ENCODE measurements around the gene BANF1. TPM values are rescaled to one million over a fixed set of nuclear protein-coding genes. Genes with fewer than 3 reads are reported as not detected.

BANF1 gene
- total and polyA plus RNA-seq, 9 of the 15 experiments (the other 6 are each of a cell fraction or from before 2014, with no cell fraction given): 108 to 651 (median 263) TPM

DNA sequence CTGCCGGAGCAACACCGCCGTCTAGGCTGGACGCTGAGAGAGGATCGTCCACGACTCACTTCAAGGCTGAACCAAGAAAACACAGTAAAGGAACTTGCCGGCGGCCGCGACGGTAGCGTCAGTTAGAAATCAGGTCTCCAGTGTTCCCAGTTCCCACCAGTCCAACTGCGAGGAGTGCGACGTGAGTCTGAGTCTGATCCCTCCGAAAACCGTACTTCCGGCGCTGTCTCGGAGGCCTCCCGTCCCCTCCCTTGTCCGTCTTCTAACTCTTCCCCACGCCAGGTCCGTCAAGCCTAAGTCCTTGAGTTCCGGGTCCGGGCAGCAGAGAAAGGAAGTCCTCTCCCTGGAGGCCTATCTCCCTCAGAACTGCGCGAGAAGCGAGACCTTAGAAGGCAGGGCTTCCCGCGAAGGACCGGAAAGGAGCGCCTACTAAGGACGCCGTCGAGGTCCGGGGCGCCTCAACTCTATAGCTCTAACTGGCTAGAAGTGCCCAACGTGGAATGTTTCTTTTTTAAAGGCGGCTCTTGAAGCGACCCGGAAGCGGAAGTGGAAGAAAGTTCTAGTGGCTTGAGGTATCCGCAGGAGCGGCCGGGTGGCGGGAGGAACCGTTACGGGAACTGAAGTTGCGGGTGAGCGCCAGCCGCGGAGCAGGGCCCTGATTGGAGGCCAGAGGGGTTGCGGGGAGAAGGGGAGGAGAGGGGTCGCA, at the start of gene BANF1, which contains the start of gene EIF1AD (continued):
- TF ChIP-seq TBP (optimal IDR thresholded peaks at IDR 0.05; ENCODE audit: low read depth, low read length): peak; percentile 95
- TF ChIP-seq, protein P1, sequence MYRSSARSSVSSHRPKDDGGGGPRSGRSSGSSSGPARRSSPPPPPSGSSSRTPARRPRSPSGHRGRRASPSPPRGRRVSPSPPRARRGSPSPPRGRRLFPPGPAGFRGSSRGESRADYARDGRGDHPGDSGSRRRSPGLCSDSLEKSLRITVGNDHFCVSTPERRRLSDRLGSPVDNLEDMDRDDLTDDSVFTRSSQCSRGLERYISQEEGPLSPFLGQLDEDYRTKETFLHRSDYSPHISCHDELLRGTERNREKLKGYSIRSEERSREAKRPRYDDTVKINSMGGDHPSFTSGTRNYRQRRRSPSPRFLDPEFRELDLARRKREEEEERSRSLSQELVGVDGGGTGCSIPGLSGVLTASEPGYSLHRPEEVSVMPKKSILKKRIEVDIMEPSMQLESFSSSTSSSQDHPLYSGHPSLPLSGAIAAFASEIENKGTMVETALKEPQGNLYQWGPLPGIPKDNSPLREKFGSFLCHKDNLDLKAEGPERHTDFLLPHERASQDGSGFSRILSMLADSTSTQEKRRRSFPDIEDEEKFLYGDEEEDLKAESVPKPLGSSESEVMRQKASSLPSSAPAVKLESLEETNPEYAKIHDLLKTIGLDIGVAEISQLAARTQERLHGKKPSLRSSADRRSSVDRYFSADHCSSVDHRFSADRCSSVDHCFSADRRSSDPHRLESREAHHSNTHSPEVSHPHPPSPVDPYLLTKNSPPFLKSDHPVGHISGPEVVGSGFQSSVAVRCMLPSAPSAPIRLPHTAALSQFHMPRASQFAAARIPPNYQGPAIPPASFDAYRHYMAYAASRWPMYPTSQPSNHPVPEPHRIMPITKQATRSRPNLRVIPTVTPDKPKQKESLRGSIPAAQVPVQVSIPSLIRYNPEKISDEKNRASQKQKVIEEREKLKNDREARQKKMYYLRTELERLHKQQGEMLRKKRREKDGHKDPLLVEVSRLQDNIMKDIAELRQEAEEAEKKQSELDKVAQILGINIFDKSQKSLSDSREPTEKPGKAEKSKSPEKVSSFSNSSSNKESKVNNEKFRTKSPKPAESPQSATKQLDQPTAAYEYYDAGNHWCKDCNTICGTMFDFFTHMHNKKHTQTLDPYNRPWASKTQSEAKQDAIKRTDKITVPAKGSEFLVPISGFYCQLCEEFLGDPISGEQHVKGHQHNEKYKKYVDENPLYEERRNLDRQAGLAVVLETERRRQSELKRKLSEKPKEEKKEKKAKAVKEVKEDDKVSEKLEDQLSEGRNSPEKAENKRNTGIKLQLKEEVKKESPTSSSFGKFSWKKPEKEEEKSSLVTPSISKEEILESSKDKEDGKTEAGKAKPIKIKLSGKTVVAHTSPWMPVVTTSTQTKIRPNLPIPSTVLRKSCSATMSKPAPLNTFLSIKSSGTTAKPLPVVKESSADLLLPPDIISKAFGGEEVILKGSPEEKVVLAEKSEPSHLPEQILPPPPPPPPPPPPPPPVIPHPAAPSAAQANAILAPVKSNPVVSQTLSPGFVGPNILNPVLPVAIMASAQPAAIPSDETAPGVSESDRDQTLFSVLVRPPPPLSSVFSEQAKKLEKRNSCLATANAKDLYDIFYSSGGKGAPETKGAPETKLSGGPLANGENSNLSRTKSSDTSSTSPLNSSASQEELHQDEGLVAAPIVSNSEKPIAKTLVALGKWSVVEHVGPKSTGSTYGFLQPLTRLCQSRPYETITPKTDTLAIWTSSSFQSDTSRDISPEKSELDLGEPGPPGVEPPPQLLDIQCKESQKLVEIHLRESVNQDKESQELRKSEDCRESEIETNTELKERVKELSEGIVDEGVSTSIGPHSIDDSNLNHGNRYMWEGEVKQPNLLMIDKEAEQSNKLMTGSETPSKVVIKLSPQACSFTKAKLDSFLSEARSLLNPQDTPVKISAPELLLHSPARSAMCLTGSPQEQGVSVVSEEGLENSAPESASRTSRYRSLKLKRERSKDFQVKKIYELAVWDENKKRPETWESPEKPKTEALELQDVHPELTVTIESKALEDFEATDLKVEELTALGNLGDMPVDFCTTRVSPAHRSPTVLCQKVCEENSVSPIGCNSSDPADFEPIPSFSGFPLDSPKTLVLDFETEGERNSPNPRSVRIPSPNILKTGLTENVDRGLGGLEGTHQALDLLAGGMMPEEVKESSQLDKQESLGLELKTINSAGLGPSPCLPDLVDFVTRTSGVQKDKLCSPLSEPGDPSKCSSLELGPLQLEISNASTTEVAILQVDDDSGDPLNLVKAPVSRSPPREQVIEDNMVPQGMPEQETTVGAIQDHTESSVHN (IDR thresholded peaks at IDR 0.05; ENCODE audit: borderline replicate concordance in 1 of 2, low read depth in 1 of 2): peak in 1 of 2 experiments; percentile 49; a peak in 1 of 4 replicates
- no peak for TF ChIP-seq RBM14 (IDR thresholded peaks at IDR 0.05; ENCODE audit: borderline replicate concordance, insufficient read depth, low read depth, low read length)
- no peak for TF ChIP-seq ZFP30 (CRISPR knock-in tag; IDR thresholded peaks at IDR 0.05; ENCODE audit: borderline replicate concordance)
- TF ChIP-seq TAF9B (IDR thresholded peaks at IDR 0.05; ENCODE audit: partially characterized antibody): peak; percentile 98
- TF ChIP-seq, protein P2, sequence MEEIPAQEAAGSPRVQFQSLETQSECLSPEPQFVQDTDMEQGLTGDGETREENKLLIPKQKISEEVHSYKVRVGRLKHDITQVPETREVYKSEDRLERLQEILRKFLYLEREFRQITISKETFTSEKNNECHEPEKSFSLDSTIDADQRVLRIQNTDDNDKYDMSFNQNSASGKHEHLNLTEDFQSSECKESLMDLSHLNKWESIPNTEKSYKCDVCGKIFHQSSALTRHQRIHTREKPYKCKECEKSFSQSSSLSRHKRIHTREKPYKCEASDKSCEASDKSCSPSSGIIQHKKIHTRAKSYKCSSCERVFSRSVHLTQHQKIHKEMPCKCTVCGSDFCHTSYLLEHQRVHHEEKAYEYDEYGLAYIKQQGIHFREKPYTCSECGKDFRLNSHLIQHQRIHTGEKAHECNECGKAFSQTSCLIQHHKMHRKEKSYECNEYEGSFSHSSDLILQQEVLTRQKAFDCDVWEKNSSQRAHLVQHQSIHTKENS (CRISPR knock-in tag; IDR thresholded peaks at IDR 0.05): no peak
- no peak for TF ChIP-seq XRCC3 (IDR thresholded peaks at IDR 0.05)
- peak; percentile 21; the same call in 1 of the 2 replicates for TF ChIP-seq USF1 (CRISPR knock-in tag; IDR thresholded peaks at IDR 0.05)
- TF ChIP-seq, protein P3, sequence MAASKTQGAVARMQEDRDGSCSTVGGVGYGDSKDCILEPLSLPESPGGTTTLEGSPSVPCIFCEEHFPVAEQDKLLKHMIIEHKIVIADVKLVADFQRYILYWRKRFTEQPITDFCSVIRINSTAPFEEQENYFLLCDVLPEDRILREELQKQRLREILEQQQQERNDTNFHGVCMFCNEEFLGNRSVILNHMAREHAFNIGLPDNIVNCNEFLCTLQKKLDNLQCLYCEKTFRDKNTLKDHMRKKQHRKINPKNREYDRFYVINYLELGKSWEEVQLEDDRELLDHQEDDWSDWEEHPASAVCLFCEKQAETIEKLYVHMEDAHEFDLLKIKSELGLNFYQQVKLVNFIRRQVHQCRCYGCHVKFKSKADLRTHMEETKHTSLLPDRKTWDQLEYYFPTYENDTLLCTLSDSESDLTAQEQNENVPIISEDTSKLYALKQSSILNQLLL (CRISPR knock-in tag; IDR thresholded peaks at IDR 0.05; ENCODE audit: borderline replicate concordance): no peak
- TF ChIP-seq SAFB (IDR thresholded peaks at IDR 0.05; ENCODE audit: borderline replicate concordance, low read depth, low read length): no peak
- no peak for TF ChIP-seq ZNF184 (CRISPR knock-in tag; IDR thresholded peaks at IDR 0.05)
- TF ChIP-seq BRD4 (IDR thresholded peaks at IDR 0.05): peak; percentile 92
